Measurements from ENCODE around the gene TSHR.

The TSHR gene

GRCh38 chr14:81178063-81178462, 222.6 kb downstream of the TSHR start:
- DNase-seq (ENCODE audit: low spot score): no peak
- H3K27ac ChIP-seq: peak overlapping the region in 1 of 2 donors; percentile 50
- peak overlapping the region; percentile 60 for H3K4me3 ChIP-seq
- TF ChIP-seq CTCF (IDR thresholded peaks at IDR 0.05): no peak

- Histone ChIP-seq H3K4me3 (no peak overlapping the region), H3K27ac (no peak overlapping the region)
- no peak for DNase-seq (ENCODE audit: low spot score)
- TF ChIP-seq CTCF (IDR thresholded peaks at IDR 0.05): no peak
Observed at GRCh38 chr14:81179631-81180030, 224.2 kb downstream of the TSHR start.

DNA sequence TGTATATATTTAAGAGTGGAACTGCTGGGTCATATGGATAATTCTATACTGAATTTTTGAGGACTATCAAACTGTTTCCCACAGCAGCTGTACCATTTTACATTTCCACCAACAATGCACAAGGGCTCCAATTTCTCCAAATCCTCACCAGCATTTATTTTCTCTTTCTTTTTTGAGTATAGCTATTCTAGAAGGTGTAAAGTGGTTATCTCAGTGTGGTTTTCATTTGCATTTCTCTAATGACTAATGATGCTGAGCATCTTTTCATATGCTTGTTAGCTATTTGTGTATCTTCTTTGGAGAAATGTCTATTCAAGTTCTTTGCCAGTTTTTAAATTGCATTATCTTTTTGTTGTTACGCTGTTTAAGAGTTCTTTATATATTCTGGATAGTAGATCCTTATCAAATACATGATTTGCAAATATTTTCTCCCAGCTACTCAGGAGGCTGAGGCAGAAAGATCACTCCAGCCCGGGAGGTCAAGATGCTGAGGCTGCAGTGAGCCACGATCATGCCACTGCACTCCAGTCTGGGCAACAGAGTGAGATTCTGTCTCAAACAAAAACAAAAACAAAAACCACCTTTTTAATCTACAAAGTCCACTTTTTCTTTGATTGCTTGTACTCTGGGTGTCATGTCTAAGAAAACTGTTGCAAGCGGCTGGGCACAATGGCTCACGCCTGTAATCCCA, 232.6 kb downstream of the TSHR start:
- no peak for DNase-seq (ENCODE audit: low spot score)
- Histone ChIP-seq H3K27ac (no peak overlapping the region), H3K4me3 (no peak overlapping the region)
- TF ChIP-seq CTCF (IDR thresholded peaks at IDR 0.05): no peak

GRCh38 chr14:81192594-81192993, 237.2 kb downstream of the TSHR start:
- no peak for TF ChIP-seq CTCF (IDR thresholded peaks at IDR 0.05)
- Histone ChIP-seq H3K4me3 (no peak overlapping the region), H3K27ac (no peak overlapping the region)
- DNase-seq (ENCODE audit: low spot score): no peak

GRCh38 chr14:81193924-81194633, 238.7 kb downstream of the TSHR start:
- DNase-seq (ENCODE audit: low spot score): no peak
- no peak overlapping the region for H3K27ac ChIP-seq

More at GRCh38 chr14:81193924-81194633, 238.7 kb downstream of the TSHR start:
- H3K4me3 ChIP-seq: no peak overlapping the region
- no peak for TF ChIP-seq CTCF (IDR thresholded peaks at IDR 0.05)

All from coronary artery (tissue), 2 donors.